Muscle of leg (tissue), 11 donors: ENCODE results near the gene BPIFB2. TPM values are rescaled to one million over a fixed set of nuclear protein-coding genes. Genes with fewer than 3 reads are reported as not detected.

Experiments used
- DNase-seq: peaks from one replicate; pipeline ENCODE4 v3.0.0; 2013
- H3K27ac ChIP-seq: one replicate; pipeline ENCODE4 v1.5.1; 2013; ENCODE audit warnings: mild to moderate bottlenecking, low read length, control low read depth
- H3K27me3 ChIP-seq: one replicate; pipeline ENCODE4 v1.6.1; 2013; ENCODE audit warnings: low read length; ENCODE audit not compliant: control insufficient read depth, insufficient read depth
- H3K36me3 ChIP-seq: one replicate; pipeline ENCODE4 v1.6.1; 2013; ENCODE audit warnings: low read length; ENCODE audit not compliant: control insufficient read depth, insufficient read depth
- H3K4me1 ChIP-seq: one replicate; pipeline ENCODE4 v1.6.1; 2013; ENCODE audit warnings: low read length; ENCODE audit not compliant: control insufficient read depth, insufficient read depth
- H3K4me3 ChIP-seq: one replicate; pipeline ENCODE4 v1.5.1; 2013; ENCODE audit warnings: low read length, control low read depth
- H3K9me3 ChIP-seq: replicated peaks from 2 replicates; pipeline ENCODE4 v1.6.1; 2013; ENCODE audit warnings: low read depth, low read length; ENCODE audit not compliant: control insufficient read depth
- WGBS: methylation state at CpG from one replicate; pipeline ENCODE4 v1.1.5; 2013; ENCODE audit warnings: missing lambda C conversion rate; ENCODE audit not compliant: insufficient coverage; 5-methylcytosine and 5-hydroxymethylcytosine counted together
- polyA plus RNA-seq, 8 donors: library from polyadenylated mRNA; unstranded; fragments of 120-200 nt; gene quantifications; one replicate each; pipeline versions ENCODE4 v1.2.1 to v1.2.3, GENCODE V29; 2013; ENCODE audit warnings: inconsistent platforms in 1 of 8, low replicate concordance in 1 of 8; ENCODE audit not compliant: insufficient read length in 8 of 8, insufficient read depth in 1 of 8
- total RNA-seq: library from RNA; stranded (reverse); fragments of 120-200 nt; gene quantifications from one replicate; pipeline ENCODE4 v1.2.4, GENCODE V29; 2013

BPIFB2 gene
- total and polyA plus RNA-seq, 9 donors: 0.10 TPM; not detected in 8

DNA sequence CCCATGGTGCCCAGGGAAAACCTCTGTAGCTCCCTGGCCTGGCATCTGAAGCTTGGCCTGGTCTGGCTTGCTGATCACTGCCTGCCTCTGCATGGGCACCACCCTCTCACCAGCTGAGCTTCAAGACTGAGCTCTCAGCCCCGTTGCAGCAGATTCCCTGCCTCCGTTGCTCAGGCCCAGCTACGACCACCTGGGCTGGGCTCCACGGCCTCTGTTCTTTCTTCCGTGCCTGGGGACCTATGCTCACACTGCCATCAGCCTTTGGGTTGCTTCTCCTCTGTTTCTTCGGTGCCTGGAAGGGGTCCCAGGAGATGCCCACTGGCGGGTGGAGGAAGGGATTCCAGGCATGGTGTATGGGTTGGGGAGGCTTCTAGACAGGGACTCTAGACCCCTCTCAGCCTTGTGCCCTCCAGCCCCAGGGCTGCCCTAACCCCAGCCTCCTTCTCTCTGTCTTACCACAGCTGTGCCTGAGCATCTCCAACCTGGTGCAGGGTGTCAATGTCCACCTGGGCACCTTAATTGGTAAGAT is 9.1 kb downstream of the BPIFB2 start:
- Histone ChIP-seq H3K27ac (no peak overlapping the region), H3K9me3 (no peaks in the 10 kb centered on the region)
- DNase-seq: no peak

DNA sequence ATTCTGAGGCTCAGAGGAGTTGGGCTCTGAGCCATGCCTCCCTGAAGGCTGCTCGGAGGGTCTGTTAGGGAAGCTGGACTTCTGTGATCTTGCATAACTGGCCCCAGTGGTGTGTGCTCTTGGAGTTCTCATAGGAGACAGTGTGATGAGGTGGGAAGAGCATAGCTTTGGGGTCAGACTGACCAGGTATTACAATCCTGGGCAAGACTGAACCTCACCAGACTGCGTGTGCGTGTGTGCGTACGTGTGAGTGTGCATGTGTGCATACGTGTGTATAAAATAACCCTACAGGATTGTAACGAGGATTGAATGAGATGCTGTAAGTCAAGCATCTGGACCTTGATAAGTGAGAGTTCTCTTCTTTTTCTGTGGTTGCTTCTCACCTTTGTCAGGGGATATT is 10.0 kb downstream of the BPIFB2 start:
- no peak overlapping the region for H3K27ac ChIP-seq
- H3K9me3 ChIP-seq: no peaks in the 10 kb centered on the region
- WGBS: 72% methylated on average over 7 of the region's 7 CpGs
- peaks cover 11% of the 10 kb centered on the region for H3K27me3 ChIP-seq
- no peaks in the 10 kb centered on the region for H3K4me1 ChIP-seq
- H3K4me3 ChIP-seq: no peak overlapping the region
- DNase-seq: no peak
- H3K36me3 ChIP-seq: no peaks in the 10 kb centered on the region

More for the DNA sequence above, 9.1 kb downstream of the BPIFB2 start:
- Histone ChIP-seq H3K36me3 (no peaks in the 10 kb centered on the region), H3K4me1 (no peaks in the 10 kb centered on the region), H3K4me3 (no peak overlapping the region), H3K27me3 (peaks cover 11% of the 10 kb centered on the region)
- WGBS: 79% methylated on average over 4 of the region's 7 CpGs

DNA sequence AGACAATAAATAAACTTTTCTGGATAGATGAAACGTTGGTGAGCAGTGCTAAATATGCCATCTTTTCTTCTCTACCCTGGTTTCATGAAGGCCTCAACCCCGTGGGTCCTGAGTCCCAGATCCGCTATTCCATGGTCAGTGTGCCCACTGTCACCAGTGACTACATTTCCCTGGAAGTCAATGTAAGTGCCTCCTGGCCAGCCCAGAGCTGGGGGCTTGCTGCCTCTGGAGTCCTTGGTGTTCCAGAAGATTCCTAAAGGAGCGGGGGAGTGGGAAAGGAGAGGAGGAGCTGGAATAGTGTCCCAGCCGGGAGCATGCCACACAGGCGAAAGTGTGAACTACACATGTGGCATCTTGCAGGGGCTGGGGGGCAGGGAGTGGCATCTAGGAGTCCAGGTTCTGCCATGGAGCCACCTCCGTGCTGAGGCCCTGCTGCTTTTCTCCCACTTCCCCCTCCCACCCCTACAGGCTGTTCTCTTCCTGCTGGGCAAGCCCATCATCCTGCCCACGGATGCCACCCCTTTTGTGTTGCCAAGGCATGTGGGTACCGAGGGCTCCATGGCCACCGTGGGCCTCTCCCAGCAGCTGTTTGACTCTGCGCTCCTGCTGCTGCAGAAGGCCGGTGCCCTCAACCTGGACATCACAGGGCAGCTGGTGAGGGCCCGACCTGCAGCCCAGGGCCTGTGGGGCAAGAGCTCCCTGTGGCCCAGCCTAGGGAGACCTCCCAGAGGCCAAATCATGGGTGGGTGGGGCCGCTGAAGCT is 10.8 kb downstream of the BPIFB2 start:
- no peak for DNase-seq
- Histone ChIP-seq H3K27me3 (peaks cover 11% of the 10 kb centered on the region), H3K9me3 (no peaks in the 10 kb centered on the region), H3K4me1 (no peaks in the 10 kb centered on the region), H3K36me3 (no peaks in the 10 kb centered on the region), H3K27ac (no peak overlapping the region), H3K4me3 (no peak overlapping the region)
- WGBS: 65% methylated on average over 13 of the region's 14 CpGs

DNA sequence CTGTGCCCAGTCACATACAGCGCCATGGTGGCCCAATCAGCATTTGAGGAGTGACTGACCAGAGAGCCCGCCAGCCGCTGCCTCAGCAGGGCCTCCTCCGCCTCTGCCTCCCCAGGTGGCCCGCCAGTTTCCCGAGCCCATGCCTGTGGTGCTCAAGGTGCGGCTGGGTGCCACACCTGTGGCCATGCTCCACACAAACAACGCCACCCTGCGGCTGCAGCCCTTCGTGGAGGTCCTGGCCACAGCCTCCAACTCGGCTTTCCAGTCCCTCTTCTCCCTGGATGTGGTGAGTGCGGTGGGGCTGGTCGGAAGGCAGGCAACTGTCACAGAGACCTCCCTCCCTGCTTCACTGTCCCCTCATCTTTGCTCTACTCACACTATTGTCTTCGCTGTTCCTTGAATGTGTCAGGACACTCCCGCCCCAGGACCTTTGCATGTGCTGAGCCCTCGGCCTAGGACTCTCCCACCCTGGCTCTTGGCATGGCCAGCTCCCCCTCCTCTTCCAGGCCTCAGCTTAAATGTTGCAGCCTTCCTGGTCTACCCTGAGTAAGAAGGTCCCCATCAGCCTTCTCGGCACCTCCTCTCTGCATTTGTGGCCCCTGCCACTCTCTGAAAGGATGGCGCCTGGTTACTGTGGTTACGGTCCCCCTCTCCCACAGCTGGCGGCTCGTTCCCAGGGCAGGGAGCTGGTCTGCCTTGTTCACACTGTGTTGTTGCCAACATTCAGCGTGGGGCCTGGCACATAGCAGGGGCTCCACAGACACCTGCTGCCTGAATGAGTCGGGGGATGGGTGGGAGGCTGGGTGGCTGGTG is 12.2 kb downstream of the BPIFB2 start:
- whole genome bisulfite sequencing: 89% methylated on average over 18 of the region's 23 CpGs
- Histone ChIP-seq H3K4me3 (no peak overlapping the region), H3K36me3 (no peaks in the 10 kb centered on the region), H3K9me3 (no peaks in the 10 kb centered on the region), H3K27me3 (peaks cover 10% of the 10 kb centered on the region), H3K27ac (no peak overlapping the region), H3K4me1 (no peaks in the 10 kb centered on the region)
- DNase-seq: no peak

DNA sequence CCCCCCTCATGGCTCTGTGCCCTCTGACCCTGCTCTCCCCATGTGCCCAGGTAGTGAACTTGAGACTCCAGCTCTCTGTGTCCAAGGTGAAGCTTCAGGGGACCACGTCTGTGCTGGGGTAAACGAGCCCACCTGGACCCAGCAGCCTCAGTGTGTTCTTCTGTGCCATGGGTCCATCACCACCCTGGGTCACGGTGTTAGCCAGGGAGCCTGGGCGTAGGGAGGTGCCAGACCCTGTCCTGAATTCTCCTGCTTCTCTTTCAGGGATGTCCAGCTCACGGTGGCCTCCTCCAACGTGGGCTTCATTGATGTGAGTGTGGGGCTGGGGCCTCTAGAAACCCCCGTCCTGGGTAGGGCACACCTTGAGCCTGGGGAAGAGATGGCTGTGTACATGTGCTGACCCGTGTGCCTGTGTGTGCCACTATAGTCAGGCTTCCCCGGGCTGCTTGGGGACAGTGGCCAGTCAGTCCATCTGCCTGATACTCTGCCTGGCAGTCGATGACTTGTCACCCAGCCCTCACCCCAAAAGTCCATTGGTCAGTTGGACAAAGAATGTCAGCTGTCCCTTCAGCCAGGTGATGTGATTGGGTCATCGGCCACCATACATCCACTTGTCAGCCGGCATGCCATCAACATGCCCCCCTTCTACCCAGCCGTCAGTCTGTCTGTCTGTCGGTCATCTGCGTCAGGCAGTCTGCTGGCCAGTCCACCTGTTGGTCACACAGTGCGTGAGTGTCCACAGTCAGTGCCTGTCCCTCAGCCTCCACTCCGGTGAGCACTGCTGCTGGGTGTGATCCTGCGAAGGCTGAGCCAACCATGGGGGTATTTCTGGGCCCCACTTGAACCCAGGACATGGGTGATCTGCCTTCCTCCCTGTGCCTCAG is 13.0 kb downstream of the BPIFB2 start:
- no peaks in the 10 kb centered on the region for H3K36me3 ChIP-seq
- no peak for DNase-seq
- H3K4me3 ChIP-seq: no peak overlapping the region
- WGBS: 80% methylated on average over 16 of the region's 18 CpGs
- peaks cover 8% of the 10 kb centered on the region for H3K27me3 ChIP-seq
- H3K9me3 ChIP-seq: no peaks in the 10 kb centered on the region
- no peak overlapping the region for H3K27ac ChIP-seq
- no peaks in the 10 kb centered on the region for H3K4me1 ChIP-seq

DNA sequence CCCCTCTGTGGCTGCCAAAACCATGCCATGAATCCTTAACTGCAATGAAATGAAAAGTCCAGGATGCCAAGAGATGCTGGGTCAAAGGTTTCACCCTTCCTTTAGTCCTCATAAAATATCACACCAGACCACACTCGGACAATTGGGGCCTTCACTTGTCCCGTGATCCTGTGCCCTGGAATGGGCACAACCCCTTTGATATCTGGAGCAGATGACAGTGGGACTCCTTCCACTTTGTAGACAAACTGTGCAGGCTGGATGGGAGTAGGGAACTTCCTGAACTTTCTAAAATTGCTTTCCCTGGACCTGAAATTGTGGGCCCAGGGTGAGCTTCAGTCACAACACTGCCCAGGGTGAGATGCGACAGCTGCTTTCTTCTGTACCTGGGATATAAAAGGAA is 14.4 kb downstream of the BPIFB2 start:
- 35% methylated on average over 2 of the region's 3 CpGs for WGBS
- Histone ChIP-seq H3K9me3 (no peaks in the 10 kb centered on the region), H3K36me3 (no peaks in the 10 kb centered on the region), H3K27ac (no peak overlapping the region), H3K27me3 (peaks cover 3% of the 10 kb centered on the region), H3K4me1 (no peaks in the 10 kb centered on the region), H3K4me3 (no peak overlapping the region)
- DNase-seq: no peak

DNA sequence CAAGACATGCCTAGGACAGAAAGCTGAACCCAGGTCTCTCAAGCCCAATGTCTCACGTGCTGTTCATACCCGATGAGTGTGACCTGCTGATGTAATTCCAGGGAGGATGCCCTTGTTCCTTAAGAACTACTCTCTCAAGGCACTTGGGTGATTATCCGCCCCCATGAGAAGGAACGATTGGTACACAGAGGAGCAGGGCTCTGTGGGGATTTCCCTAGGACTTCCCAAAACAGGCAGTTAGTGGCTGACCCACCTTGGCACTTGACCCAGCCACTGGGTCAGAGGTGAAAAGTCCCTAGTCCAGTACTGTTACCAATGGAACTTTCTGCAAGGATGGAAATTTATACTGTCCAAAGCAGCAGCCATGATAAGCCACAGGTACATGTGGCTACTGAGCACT is 14.8 kb downstream of the BPIFB2 start:
- H3K27me3 ChIP-seq: peaks cover 3% of the 10 kb centered on the region
- 53% methylated on average over 3 of the region's 4 CpGs for WGBS
- H3K36me3 ChIP-seq: no peaks in the 10 kb centered on the region
- DNase-seq: no peak
- H3K9me3 ChIP-seq: no peaks in the 10 kb centered on the region
- H3K27ac ChIP-seq: no peak overlapping the region
- H3K4me3 ChIP-seq: no peak overlapping the region
- no peaks in the 10 kb centered on the region for H3K4me1 ChIP-seq

DNA sequence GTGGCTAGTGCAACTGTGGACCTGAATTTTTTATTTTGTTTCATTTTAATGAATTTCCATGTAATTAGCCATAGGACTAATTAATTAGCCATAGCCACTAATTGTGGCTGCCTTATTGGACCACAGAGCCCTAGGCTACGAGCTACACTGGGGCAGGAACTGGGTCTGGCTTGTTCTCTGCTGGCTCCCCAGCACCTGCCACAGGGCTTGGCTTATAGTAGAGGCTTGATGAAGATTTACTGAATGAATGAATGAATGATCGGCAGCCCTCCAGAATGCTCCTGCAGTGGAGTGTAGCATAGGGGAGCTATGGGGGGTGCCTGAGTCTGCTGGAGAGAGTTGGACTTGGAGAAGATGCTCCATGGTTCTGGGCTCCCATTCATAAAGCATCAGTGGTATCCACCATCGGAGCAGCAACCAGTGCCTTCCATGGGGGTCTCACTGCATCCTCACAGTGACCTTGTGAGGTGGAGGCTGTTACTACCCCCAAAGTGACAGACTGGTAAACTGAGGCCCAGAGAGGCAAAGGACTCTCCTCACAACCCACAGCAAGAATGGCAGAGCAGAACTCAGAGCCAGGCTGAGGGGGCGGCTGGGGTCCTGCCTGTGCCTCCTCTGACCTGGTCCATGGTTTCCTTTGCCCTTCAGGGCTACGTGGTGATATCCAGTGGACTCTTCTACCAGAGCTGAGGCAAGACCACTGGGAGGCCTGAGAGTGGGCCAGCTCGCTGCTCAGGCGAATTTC is 15.4 kb downstream of the BPIFB2 start:
- Histone ChIP-seq H3K27me3 (no peaks in the 10 kb centered on the region), H3K9me3 (no peaks in the 10 kb centered on the region), H3K27ac (no peak overlapping the region), H3K4me3 (no peak overlapping the region), H3K36me3 (no peaks in the 10 kb centered on the region), H3K4me1 (no peaks in the 10 kb centered on the region)
- WGBS: 68% methylated on average over 5 of the region's 7 CpGs
- DNase-seq: no peak

DNA sequence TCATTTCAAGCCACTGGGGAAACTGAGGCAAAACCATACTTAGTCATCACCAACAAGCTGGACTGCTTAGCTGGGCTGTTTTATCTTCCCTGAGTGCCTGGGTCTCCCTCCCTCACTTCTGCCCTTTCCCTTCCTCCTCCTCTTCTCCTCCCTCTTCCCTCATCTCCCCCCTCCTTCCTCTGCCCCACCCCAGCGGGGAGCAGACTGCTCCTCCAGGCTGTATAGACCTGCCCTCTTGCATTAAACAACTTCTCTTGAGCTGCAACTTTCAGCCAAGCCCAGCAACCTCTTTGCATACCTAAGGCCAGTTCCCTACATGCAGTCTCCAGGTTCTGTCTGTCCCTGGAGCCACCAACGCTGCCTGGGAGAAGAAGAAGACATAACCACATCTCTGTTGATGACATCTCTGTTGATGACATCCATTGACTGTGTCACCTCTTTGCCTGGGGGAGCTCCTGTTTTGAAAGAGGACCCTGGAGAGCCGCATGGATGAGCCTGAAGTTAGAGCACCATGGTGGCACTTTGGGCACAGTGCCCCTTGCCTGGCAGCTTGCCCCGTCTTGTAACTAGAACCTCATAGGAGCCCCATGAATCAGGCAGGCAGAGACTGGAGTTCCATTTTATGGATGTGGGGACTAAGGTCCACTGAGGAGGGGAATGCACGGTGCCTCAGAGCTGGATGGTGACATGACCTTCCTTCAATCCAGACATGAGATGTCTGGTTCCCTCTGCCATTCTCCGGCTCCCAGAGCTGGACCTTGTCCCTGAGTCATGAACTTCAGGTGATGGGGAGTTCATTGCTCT is 16.1 kb downstream of the BPIFB2 start:
- no peak overlapping the region for H3K4me3 ChIP-seq
- 69% methylated on average over 6 of the region's 6 CpGs for WGBS
- H3K27me3 ChIP-seq: no peaks in the 10 kb centered on the region
- H3K9me3 ChIP-seq: no peaks in the 10 kb centered on the region
- no peak for DNase-seq
- no peaks in the 10 kb centered on the region for H3K36me3 ChIP-seq
- H3K27ac ChIP-seq: no peak overlapping the region
- no peaks in the 10 kb centered on the region for H3K4me1 ChIP-seq
